ENCODE data around the gene BCL2.

BCL2 gene

GRCh38 chr18:63109802-63110201 lies 209.8 kb downstream of the BCL2 start:
- no peak overlapping the region for H3K9ac ChIP-seq
- 0 out of 22 replicates have a peak overlapping the region, but pooled peaks of 1 of the 11 experiments have one; percentile 97 for H3K27ac ChIP-seq
- H3K4me1 ChIP-seq, result peaks cover 71 to 94% (median 88%) of the 10 kb centered on the region in 10 experiments
- H3K36me3 ChIP-seq, result peaks cover 0 to 6% (median 0%) of the 10 kb centered on the region in 11 experiments; a peak in 2 of 22 replicates
- peak overlapping the region in 8 of 11 experiments; percentile 6 to 98 (median 62); a peak in 8 of 22 replicates for H3K4me2 ChIP-seq
- H4K20me1 ChIP-seq, result no peaks in the 10 kb centered on the region
- H3K27me3 ChIP-seq, result no peaks in the 10 kb centered on the region; a peak in 1 of 22 replicates
- TF ChIP-seq Cebpa-rat (IDR thresholded peaks at IDR 0.05), result no peak
- H3K9me3 ChIP-seq (replicated peaks in 1 of 11), result peaks cover 0 to 53% (median 43%) of the 10 kb centered on the region in 11 experiments; a peak in 18 of 22 replicates
- no peak overlapping the region for H3K4me3 ChIP-seq

- peak overlapping the region in 6 of 11 experiments; percentile 13 to 98 (median 84); a peak in 7 of 22 replicates for H3K4me2 ChIP-seq
- peak overlapping the region in 3 of 11 experiments; percentile 6 to 97 (median 8); a peak in 2 of 22 replicates for H3K27ac ChIP-seq
- H3K27me3 ChIP-seq, result no peaks in the 10 kb centered on the region; a peak in 2 of 22 replicates
- H3K4me1 ChIP-seq, result peaks cover 69 to 94% (median 88%) of the 10 kb centered on the region in 10 experiments
- no peak for TF ChIP-seq Cebpa-rat (IDR thresholded peaks at IDR 0.05)
- H3K9me3 ChIP-seq (replicated peaks in 1 of 11), result peaks cover 0 to 52% (median 43%) of the 10 kb centered on the region in 11 experiments; a peak in 18 of 22 replicates
- H3K9ac ChIP-seq, result no peak overlapping the region
- H3K4me3 ChIP-seq, result no peak overlapping the region
- H4K20me1 ChIP-seq, result no peaks in the 10 kb centered on the region
- peaks cover 0 to 6% (median 0%) of the 10 kb centered on the region in 11 experiments; a peak in 2 of 22 replicates for H3K36me3 ChIP-seq
Observed at GRCh38 chr18:63109022-63109421, 210.5 kb downstream of the BCL2 start.

GRCh38 chr18:63107931-63108330 lies 211.6 kb downstream of the BCL2 start:
- peak overlapping the region in 2 of 10 experiments; percentile 31 to 44; a peak in 2 of 20 replicates for H3K4me3 ChIP-seq
- H3K9ac ChIP-seq, result peak overlapping the region in 7 of 11 experiments; percentile 19 to 76 (median 65); a peak in 11 of 22 replicates
- H3K27me3 ChIP-seq, result peaks cover 0 to 1% (median 0%) of the 10 kb centered on the region in 11 experiments; a peak in 2 of 22 replicates
- peaks cover 0 to 4% (median 0%) of the 10 kb centered on the region in 11 experiments; a peak in 2 of 22 replicates for H3K36me3 ChIP-seq
- H3K9me3 ChIP-seq (replicated peaks in 1 of 11), result peaks cover 0 to 44% (median 34%) of the 10 kb centered on the region in 11 experiments; a peak in 18 of 22 replicates
- peak overlapping the region; percentile 73 to 98 (median 92) for H3K4me2 ChIP-seq
- H4K20me1 ChIP-seq, result no peaks in the 10 kb centered on the region
- H3K27ac ChIP-seq, result peak overlapping the region in 9 of 11 experiments; percentile 46 to 97 (median 89); a peak in 17 of 22 replicates
- H3K4me1 ChIP-seq, result peaks cover 62 to 96% (median 91%) of the 10 kb centered on the region in 10 experiments
- no peak for TF ChIP-seq Cebpa-rat (IDR thresholded peaks at IDR 0.05)

- peak overlapping the region; percentile 73 to 98 (median 92) for H3K4me2 ChIP-seq
- H3K27ac ChIP-seq, result peak overlapping the region in 9 of 11 experiments; percentile 46 to 97 (median 89); a peak in 18 of 22 replicates
Observed at GRCh38 chr18:63107171-63107845, 212.3 kb downstream of the BCL2 start.

GRCh38 chr18:63106727-63107126 lies 212.8 kb downstream of the BCL2 start:
- Histone ChIP-seq H3K27me3 (peaks cover 0 to 10% (median 0%) of the 10 kb centered on the region in 11 experiments; a peak in 4 of 22 replicates), H3K4me1 (peaks cover 62 to 96% (median 91%) of the 10 kb centered on the region in 10 experiments), H3K9me3 (replicated peaks in 1 of 11) (peaks cover 0 to 32% (median 23%) of the 10 kb centered on the region in 11 experiments; a peak in 17 of 22 replicates), H4K20me1 (no peaks in the 10 kb centered on the region), H3K4me3 (peak overlapping the region in 7 of 10 experiments; percentile 1 to 44 (median 21); a peak in 4 of 20 replicates), H3K27ac (peak overlapping the region in 9 of 11 experiments; percentile 46 to 97 (median 89); a peak in 19 of 22 replicates), H3K36me3 (no peaks in the 10 kb centered on the region), H3K9ac (peak overlapping the region in 10 of 11 experiments; percentile 1 to 76 (median 54); a peak in 18 of 22 replicates), H3K4me2 (peak overlapping the region; percentile 73 to 98 (median 92))
- TF ChIP-seq Cebpa-rat (IDR thresholded peaks at IDR 0.05), result no peak

More at GRCh38 chr18:63107171-63107845, 212.3 kb downstream of the BCL2 start:
- Histone ChIP-seq H3K9me3 (replicated peaks in 1 of 11) (peaks cover 0 to 38% (median 28%) of the 10 kb centered on the region in 11 experiments; a peak in 18 of 22 replicates), H3K9ac (peak overlapping the region in 10 of 11 experiments; percentile 1 to 76 (median 54); a peak in 17 of 22 replicates), H3K27me3 (peaks cover 0 to 8% (median 0%) of the 10 kb centered on the region in 11 experiments; a peak in 2 of 22 replicates), H3K36me3 (peaks cover 0 to 2% (median 0%) of the 10 kb centered on the region in 11 experiments; a peak in 2 of 22 replicates), H4K20me1 (no peaks in the 10 kb centered on the region), H3K4me3 (peak overlapping the region in 3 of 10 experiments; percentile 23 to 44 (median 31); a peak in 5 of 20 replicates), H3K4me1 (peaks cover 62 to 96% (median 91%) of the 10 kb centered on the region in 10 experiments)
- TF ChIP-seq Cebpa-rat (IDR thresholded peaks at IDR 0.05), result 0 out of 22 replicates have a peak, but pooled peaks of 1 of the 11 experiments have one; percentile 21

- peaks cover 61 to 98% (median 93%) of the 10 kb centered on the region in 10 experiments for H3K4me1 ChIP-seq
- H3K27ac ChIP-seq, result peak overlapping the region in 9 of 11 experiments; percentile 46 to 97 (median 89); a peak in 17 of 22 replicates
- H3K4me3 ChIP-seq, result peak overlapping the region in 4 of 10 experiments; percentile 1 to 44 (median 16); a peak in 2 of 20 replicates
- peak in 2 of 11 experiments; percentile 45 to 79; a peak in 3 of 22 replicates for TF ChIP-seq Cebpa-rat (IDR thresholded peaks at IDR 0.05)
- H3K9ac ChIP-seq, result peak overlapping the region in 9 of 11 experiments; percentile 1 to 76 (median 62); a peak in 15 of 22 replicates
- H4K20me1 ChIP-seq, result no peaks in the 10 kb centered on the region
- H3K9me3 ChIP-seq (replicated peaks in 1 of 11), result peaks cover 0 to 22% (median 13%) of the 10 kb centered on the region in 11 experiments; a peak in 17 of 22 replicates
- peak overlapping the region; percentile 73 to 98 (median 92) for H3K4me2 ChIP-seq
- H3K36me3 ChIP-seq, result no peaks in the 10 kb centered on the region
- H3K27me3 ChIP-seq, result peaks cover 0 to 19% (median 0%) of the 10 kb centered on the region in 11 experiments; a peak in 4 of 22 replicates
Observed at GRCh38 chr18:63105636-63106316, 213.8 kb downstream of the BCL2 start.

GRCh38 chr18:63104868-63105267 lies 214.7 kb downstream of the BCL2 start:
- H3K9me3 ChIP-seq (replicated peaks in 1 of 11), result peaks cover 0 to 13% (median 4%) of the 10 kb centered on the region in 11 experiments; a peak in 13 of 22 replicates
- peak overlapping the region in 9 of 11 experiments; percentile 73 to 98 (median 93); a peak in 17 of 22 replicates for H3K4me2 ChIP-seq
- no peak overlapping the region for H3K4me3 ChIP-seq
- H4K20me1 ChIP-seq, result no peaks in the 10 kb centered on the region
- peaks cover 0 to 24% (median 0%) of the 10 kb centered on the region in 11 experiments; a peak in 4 of 22 replicates for H3K27me3 ChIP-seq
- H3K9ac ChIP-seq, result peak overlapping the region in 2 of 11 experiments; percentile 75 to 76; a peak in 3 of 22 replicates
- H3K4me1 ChIP-seq, result peaks cover 61 to 100% (median 98%) of the 10 kb centered on the region in 10 experiments
- no peaks in the 10 kb centered on the region for H3K36me3 ChIP-seq
- no peak for TF ChIP-seq Cebpa-rat (IDR thresholded peaks at IDR 0.05)
- peak overlapping the region in 8 of 11 experiments; percentile 55 to 97 (median 90); a peak in 15 of 22 replicates for H3K27ac ChIP-seq
